ENCODE results near the gene ADAMTS2.

The ADAMTS2 gene

DNA sequence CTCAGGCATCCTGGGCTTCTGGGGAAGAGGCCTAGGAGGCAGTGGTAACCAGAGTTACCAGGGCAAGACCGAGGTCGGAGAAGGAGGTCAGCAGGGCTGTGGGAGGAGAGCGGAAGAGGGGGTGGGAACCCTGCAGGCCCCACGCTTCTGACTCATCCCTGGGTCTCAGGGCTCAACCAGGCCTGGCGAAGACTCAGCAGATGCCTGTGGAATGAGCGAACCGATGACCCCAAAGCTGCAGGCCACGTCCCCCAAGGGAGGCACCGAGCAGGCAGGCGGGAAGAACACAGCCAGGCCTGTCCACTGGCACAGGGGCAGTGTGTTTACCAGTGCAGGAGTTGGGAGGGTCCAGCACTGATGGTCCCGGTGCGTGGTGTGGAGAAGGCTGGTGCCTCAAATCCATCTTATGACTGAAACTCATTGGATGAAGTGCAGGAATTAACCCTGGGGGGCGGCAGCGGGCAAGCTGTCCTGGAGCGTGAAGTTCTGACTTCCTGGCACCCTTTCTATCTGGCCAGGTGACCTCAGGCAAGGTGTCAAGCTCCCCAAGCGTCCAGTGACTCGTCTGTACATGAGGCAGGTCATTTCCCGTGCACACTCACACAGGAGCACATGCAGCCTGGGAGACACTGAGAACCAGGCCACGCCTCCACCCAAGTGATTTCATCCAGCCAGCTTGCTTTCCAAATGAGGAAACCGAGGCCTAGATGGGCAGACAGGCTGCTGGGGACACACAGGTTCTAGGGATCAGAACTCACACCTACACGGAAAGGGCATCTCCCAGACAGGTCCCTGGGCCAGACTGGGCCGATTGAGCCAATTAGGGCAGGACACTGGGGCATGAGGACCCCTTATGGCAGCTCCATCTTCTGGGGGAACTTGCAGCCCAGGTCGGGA is 69.1 kb downstream of the ADAMTS2 start:
- DNase-seq, result no peak

DNA sequence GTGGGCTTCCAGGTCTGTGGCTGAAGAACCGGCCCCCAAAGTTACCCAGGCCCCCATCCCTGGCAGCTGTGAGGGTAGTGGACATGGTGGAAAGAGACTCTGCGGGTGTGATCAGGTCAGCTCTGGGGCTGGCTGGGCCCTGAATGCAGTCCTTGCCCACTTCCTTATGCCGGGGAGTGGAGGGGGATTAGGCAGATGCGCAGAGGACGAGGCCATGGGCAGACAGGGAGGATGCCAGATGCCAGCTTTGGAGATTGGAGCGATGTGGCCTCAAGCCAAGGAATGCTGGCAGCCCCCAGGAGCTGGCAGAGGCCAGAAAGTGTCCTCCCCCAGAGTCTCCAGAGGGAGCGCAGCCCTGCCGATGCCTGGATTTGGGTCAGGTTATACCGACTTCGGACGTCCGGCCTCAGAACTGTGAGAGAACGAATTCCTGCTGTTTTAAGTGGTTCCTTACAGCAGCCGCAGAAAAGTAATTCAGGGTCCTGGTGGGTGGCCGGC is 69.8 kb downstream of the ADAMTS2 start:
- DNase-seq, result no peak

DNA sequence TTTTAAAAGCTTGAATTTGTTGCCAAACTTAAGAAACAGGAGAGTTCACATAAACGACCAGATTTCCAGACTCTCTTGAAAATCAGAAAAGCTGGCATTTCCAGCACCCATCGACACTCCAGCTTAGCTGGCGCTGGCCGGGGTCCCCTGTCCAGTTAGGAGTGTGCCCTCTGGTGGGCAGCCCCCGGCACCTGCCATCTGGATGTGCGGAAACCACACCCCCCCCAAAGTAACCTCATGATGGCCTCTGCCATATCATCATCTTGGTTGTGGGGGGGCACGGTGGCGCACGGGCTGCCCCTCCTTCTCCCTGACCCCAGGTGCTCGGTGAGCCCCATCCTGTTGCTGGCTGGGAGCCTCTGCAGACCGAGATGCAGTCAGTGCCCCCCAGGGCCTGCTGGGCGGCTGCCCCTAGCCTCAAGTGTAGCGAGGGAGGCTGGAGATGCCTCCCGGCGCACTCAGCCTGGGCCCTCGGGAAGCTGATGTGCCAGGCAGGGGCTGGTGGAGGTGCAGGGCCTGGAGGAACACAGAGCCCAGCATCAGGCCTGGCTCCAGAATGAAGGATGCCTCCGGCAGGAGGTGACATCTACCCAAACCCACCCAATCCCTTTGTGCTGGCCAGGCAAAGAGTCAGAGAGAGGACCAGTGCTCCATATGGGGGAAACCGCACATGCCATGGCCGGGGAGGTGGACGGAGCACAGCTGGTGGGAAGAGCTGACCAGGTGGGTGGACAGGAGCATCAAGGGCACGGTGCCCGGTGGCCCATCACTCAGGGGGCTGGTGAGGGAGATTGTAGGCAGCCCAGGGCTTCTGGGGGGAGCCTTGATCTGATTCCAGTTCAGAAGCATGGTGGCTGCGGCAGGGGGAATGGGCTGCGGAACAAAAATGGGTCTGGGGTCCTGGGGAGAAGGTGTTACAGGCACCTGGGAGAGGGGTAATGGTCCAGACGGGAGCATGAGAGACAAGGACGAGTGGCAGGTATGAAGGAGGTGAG is 70.6 kb downstream of the ADAMTS2 start:
- DNase-seq, result no peak

DNA sequence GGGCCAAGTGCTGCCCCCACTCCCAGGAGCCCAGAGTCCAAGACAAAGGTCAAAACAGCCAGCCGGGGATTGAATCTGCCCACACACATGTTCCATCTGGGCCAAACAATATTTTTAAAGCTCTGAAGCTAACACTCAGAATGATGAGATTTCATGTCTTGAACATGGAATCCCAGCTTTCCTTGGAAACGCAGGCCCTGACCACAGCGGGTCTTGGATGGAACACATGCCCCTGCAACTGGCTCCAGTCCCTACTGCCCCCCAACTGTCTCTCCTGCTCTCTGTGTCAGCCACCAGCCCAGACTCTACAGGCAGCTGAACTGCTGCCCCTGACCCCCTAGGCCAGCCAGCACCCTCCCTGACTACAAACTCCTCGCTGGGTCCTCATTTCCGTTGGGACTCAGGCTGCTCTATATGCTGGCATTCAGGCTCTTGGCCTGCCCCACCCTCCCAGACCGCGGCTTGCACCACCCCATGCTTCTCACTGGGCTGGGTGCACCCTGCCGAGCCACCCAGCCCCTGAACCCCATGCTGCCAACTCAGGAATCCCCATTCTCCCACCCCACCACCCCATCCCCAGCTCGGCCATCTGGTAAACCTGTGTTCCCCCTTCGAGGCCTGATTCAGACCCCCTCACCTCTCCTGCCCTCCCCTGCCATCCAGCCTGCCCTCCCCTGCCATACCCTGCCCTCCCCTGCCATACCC is 71.7 kb downstream of the ADAMTS2 start:
- DNase-seq, result no peak

DNA sequence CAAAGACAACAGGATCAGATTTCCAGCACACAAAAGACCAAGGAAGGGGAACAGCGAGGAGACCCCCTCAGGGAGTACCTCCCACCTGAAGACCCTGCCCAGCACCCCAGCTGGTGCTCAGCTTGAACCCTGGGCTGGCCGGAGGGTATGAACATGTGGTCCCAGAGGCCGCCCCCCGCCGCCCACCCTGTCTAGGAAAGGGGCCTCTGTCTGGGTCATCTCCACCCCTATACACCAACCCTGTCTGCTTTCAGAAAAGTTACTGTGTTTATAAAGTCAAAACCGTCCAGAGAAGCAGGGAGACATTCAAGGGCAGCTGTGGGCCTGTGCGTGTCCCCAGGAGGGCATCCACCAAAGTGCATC is 72.2 kb downstream of the ADAMTS2 start:
- DNase-seq, result no peak

DNA sequence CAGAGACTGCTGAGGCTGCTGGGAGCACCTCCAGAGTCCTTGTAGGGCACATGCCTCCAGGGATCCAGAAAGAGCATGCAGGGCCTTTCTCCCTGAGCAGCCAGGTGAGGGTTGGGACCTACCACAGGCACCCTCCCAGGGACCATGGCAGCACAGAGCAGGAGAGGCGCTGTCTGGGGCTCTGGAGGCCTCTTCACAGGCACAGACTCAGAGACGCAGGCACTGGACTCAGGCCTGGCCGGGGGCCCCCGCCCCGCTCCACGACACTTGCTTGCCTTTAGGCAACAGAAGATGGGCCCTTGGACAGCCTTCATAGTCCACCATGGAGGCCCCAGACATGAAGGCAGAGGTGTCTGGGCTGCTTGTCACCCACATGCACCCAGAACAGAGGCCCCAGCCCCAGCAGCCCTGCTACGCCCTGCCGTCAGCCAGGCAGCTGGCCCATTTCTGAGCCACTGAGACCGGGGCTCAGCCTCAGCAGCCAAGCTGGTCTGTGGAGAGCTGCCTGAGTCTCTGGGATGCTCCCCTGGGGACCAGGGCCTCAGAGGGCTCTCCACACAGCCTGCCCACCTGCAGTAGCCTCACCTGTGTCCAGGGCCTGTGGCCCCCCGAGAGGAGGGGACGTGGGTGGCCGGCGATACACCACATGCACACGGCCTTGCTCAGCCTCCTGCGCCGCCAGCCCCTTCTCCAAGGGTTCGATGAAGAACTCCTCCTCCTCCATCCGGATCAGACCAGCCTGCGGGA is 72.8 kb downstream of the ADAMTS2 start:
- DNase-seq, result no peak

DNA sequence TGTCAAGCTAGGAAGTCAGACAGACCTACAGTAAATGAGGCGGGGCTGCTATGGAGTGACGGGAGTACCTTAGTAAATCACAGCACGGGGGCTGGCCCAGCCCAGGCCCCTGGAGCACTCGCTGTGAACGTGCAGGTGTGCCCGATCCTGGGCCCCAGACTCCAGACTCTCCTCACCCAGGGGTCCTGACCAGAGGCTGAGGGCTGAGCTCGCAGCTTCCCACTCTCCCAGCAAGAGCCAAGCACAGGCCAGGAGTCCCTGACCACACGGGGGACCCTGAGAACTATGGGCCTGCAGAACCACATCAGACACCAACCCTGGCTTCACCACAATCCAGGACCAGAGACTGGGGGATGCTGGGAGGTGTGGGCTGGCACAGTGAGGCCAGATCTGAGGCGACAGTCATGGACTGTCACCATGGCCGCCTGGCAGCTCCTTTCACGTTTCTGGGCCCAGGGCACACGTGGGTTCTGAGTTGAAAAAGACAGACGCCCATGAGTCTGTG is 73.4 kb downstream of the ADAMTS2 start:
- no peak for DNase-seq

DNA sequence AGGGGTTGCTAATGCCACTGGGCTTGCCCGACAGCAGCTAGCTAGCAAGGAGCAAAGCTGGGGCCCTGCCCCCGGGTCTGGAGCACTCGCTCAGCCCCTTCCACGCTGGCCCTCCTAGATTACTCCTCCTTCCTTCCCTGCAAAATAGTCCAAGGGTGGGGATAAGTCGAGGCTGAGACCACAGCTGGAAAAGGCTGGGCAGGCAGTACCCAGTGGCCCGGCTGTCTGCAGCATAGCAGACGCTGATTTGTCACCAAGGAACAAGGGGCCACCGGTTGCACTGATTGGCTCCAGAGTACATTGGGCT is 73.9 kb downstream of the ADAMTS2 start:
- no peak for DNase-seq

DNA sequence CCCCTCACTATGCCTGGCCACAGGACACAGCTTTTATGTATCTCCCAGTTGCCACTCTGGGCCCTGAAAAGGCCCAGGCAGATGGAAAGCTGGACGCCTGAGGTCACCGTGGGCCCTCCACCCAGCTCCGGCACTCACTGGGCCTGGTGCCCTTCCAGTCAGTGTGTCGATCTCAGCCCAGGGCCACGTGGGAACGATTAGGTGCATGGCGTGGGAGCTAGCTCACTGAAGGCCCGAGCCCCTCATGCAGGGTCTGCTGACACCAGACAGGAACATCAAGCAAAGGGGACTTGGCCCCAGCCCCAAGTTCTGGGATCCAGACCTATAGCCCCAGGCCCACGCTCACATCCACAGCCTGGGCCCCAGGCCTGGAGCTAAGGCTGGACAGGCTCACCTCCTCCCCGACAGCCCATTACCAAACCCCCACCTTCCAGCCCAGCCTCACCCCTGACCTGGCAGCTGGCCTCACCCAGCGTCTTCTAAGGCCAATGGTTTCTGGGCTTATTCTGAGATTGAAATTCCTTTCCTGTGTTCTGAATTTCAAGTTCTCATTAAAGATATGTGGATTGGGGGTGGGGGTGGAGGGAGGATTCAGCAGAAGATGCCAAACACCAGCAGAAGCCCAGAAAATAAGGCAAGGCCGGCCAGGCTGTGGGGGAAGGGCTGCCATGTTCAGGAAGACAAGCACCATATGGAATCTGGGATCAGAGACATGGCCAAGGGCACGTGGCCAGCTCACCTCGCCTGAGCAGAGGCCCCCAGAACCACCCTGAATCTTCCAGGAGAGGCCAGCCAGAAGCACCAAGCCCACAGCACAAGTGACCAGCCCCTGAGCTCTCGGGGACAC is 74.5 kb downstream of the ADAMTS2 start:
- DNase-seq, result no peak

DNA sequence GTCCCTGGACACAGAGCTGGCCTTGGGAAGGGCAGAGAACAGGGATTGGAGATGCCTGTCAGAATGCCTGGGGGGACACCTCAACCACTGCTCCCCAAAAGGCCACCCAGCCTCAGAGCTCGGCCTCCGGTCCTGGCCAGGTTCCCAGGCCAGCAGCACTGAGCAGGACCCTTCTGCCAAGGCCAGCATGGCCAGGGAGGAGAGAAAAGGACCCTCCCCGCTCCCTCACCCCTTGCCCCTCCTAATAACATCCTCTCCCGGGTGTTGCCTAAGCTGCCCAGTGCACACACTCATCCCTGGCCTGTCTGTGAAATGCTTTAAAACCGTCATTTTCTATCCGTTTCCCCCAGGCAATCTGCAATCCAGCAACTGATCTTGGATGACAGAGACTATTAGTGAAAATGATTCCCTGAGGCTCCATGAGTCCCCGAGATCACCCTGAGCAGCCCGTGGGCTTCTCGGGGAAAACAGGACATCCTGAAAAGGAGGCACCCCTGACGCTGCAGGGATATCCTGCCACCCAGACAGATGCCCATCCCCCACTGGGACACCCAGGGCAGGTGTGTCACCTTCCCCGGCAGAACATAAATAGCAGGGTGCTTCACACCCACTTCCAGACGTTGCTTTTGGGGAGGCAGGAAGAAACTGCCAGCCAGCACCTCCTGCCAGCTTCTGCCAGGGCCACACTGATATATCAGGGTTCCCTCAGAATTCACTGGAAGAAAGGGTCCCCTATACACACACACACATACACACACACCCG is 75.3 kb downstream of the ADAMTS2 start:
- no peak for DNase-seq

DNA sequence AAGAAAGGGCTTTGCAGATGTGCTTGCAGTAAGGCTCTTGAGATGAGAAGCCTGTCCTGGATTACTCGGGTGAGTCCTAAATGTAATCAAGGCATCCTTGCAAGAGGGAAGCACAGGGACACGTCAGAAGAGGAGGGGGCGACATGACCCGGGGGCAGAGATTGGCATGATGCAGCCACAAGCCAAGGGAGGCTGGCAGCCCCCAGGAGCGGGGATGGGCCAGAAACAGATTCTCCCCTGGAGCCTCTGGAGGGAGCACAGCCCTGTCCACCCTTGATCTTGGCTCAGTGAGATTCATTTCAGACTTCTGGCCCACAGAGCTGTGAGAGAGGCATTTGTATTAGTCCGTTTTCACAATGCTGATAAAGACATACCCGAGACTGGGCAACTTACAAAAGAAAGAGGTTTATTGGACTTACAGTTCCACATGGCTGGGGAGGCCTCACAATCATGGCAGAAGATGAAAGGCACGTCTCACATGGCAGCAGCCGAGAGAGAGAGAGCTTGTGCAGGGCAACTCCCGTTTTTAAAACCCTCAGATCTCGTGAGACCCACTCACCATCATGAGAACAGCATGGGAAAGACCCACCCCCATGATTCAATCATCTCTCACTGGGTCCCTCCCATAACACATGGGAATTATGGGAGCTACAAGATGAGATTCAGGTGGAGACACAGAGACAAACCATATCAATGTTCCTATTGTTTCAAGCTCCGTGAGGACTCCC is 76.1 kb downstream of the ADAMTS2 start:
- no peak for DNase-seq

DNA sequence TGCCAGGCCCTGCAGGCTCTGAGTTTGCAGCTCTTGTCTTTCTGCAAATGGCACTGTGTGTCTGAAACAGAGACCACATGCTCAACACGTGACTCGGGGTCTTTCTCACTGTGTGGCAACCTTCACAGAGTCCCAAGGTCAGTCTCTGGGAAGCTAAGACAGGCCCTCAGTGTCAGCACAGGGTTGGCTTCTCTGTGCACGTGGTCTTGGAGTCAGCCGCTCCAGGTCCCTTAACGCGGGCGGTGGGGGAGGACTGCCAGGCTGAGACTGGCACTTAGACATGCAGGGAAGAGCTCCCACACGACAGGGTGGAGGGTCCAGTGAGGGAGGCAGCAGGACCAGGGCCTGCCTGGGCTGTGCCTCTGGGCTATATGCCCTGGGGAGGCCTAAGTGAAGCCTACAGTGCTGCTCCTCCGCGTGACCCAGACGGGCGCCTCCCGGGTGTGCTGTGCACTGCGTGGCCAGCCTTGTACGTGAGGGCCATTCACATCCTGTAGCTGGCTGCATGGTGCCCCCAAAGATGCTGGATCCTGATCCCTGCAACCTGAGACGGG is 76.8 kb downstream of the ADAMTS2 start:
- DNase-seq, result no peak

DNA sequence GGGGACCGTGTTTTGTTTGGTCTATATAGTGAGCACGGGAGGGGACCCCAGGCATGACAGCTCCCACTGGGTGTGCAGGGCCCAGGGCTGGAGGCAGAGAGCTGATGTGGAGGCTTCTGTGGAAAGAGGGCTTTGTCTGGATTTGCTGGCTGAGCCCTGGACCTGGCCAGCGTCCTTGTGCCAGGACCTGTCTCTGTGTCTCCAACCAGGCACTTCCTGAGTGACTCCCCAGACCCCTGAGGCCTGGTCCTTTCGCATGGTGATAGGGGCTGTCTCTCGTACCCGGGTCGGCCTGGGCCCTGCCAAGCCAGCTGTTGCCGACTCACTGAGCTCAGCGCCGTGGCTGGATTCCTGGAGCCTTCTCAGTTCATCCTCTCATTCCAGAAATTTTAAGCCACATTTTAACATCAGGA is 77.6 kb downstream of the ADAMTS2 start:
- no peak for DNase-seq

DNA sequence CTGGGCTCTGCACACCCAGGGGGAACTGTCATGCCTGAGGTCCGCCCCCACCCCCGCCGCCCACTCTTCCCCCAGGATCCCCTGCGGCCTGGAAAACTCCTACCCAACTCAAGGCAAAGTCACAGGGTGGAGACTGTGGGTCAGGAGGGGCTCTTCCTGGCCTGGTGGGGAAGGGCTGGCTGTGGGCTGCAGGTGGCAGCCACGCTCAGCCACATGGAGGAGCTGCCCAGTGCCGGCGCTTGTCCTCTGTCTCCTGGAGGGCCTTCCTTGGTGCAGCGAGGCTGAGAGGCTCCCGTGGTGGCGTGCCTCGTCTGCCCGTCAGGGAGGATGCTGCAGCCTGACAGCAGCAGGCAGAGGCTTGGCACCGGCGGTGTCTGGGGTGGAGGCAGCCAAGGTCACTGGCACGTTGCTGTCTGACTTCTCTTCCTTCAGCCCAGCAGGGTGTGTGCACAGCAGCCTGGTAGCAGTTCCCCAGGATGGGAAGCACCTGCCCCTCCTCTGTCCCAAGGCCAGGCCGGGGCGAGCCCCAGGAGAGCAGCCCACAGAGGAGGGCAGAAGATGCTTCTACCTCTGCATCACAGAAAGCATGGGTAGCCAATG is 78.1 kb downstream of the ADAMTS2 start:
- no peak for DNase-seq

DNA sequence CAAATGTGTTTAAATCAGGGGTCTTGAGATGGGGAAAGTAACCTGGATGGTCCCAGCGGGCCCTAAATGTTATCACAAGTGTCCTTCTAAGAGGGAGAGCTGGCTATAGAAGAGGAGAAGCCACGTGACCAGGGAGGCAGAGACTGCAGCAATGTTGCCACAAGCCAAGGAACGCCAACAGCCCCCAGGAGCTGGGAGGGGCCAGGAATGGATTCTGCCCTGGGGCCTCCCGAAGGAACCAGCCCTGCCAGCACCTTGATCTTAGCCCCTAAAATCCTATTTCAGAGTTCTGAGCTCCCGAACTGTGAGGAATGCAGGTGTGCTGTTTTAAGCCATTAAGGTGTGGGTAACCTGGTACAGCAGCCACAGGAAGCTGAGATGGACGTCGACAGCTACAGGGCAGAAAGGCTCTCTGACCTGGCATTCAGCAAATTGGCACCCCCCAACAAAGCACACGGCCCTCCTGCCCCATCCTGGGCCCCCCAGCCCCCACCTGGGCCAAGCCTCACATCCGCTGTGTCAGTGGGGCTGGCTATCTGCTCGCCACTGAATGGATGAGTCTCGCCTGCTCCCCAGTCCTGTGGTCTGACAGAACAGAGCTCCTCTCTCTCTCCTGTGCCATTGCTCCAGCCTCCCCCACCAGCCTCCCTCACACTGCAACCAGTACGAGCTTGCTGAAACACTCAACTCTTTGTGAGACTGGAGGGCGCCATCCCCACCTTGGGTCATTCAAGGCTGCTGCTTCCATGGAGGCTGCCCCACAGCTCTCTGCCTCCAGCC is 78.8 kb downstream of the ADAMTS2 start:
- DNase-seq, result no peak

DNA sequence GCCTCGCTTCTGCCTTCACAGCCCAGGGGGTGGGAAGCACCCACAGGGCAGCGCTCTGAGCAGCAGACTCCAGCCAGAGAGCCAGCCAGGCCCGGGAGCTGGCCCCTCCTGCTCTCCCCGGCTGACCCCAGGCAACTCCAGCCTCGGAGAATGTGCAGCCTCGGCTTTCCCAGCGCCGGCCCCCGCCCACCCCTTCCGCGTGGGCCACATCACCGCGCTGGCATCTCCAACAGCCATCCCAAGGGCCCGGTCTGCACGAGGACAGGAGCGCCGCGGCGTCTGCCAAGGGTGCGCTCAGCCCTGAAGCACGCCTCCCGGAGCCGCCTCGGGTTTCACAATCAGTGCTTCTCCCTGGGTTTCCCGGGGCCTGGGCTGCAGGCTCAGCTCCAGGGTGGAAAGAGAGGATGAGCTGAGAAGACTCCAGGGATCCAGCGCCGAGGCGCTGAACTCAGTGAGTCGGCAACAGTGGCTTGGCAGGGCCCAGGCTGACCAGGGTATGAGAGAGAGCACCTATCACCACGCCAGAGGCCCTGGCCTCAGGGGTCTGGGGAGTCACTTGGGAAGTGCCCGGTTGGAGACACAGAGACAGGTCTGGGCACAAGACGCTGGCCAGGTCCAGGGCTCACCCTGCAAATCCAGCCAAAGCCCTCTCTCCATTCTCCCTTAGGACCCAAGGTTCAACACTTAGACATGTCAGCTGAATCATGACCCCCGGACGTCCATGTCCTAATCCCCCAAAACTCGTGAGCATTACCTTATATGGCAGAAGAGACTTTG is 79.6 kb downstream of the ADAMTS2 start:
- no peak for DNase-seq

DNA sequence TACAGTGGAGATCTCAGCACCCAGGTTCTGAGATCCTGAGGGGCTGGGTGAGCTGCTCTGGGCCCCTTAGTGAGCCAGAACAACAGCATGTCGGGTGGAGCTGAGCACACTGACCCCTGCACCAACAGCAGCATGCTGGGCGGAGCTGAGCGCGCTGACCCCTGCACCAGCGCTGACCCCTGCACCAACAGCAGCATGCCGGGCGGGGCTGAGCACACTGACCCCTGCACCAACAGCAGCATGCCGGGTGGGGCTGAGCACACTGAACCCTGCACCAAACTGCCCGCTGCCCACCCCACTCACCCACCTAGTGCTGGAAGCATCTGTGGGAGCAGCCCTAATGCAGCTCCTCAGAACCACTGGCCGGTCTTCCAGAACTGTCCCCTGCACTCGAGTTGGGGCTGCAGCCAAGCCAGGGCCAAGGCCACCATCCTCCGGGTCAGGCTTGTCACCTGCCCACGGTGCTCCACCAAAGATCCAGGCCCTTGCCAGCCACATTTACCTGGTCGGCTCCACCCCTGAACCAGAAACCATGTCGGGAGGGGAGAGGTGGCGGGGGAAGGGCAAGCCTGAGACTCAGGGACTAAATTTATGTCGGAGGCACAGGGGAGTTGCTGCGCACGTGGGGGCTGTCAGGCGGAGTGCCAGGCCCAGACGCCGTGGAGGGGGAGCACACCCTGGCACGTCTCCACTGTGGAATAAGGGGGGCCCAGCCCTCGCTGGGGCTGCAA is 80.3 kb downstream of the ADAMTS2 start:
- no peak for DNase-seq

Measured in MV-4-11 (cell line).